Measurements from ENCODE around the gene HSPA9. TPM values are rescaled to one million over a fixed set of nuclear protein-coding genes. Genes with fewer than 3 reads are reported as not detected.

The HSPA9 gene
- total and polyA plus RNA-seq, 2 of the 8 experiments (the other 6 are each of a cell fraction or from before 2014, with no cell fraction given): 191 to 395 TPM

DNA sequence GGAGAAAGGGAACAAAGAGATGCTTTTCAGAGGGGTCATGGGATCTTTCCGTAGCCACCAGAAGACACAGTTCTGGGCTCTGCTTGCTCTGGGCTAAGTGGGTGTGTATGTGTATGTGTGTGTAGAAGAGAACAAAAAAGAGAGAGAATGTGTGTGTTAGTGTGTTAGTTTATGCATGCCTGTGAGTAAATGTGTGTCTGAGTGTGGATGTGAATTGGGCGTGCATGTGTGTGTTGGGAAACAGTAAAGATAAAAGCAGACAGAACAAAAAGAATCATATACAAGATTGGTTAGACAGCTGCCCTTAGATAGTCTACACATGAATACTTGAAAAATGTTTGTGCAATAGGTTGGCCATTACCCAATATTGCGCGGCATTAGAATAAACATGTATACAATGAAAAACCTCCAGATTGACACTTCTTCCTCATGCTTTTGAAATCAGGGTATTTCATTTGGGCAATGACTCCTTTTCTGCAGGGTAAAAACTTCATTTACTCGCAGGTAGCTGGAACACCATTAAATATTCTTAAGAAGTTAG is 36.5 kb upstream of the HSPA9 start (continued):
- TF ChIP-seq POLR2AphosphoS5 (IDR thresholded peaks at IDR 0.05; ENCODE audit: low read depth, low read length) (no peak), TCF12 (IDR thresholded peaks at IDR 0.05; ENCODE audit: low read depth, low read length) (no peak), EZH2 (IDR thresholded peaks at IDR 0.05; ENCODE audit: low read depth, low read length, severe bottlenecking) (no peak)
- TF ChIP-seq, protein P1, sequence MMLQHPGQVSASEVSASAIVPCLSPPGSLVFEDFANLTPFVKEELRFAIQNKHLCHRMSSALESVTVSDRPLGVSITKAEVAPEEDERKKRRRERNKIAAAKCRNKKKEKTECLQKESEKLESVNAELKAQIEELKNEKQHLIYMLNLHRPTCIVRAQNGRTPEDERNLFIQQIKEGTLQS (IDR thresholded peaks at IDR 0.05; ENCODE audit: insufficient read depth, low read depth, low read length): no peak
